Neural progenitor cell (in vitro differentiated cells): ENCODE results near the gene UGT1A3.

ENCODE experiments used
- CTCF ChIP-seq: fragments of 200-600 bp; sonication (generic); IDR thresholded peaks from 2 replicates; pipeline ENCODE4 v1.5.1; 2017; ENCODE audit warnings: antibody characterized with exemption, mild to moderate bottlenecking
- EZH2 ChIP-seq: fragments of 200-600 bp; sonication (generic); IDR thresholded peaks from 2 replicates; pipeline ENCODE4 v1.6.1; 2017; ENCODE audit warnings: antibody characterized with exemption, mild to moderate bottlenecking, moderate library complexity
- EZH2phosphoT487 ChIP-seq: fragments of 200-600 bp; sonication (generic); IDR thresholded peaks from 2 replicates; pipeline ENCODE4 v1.6.1; 2017; ENCODE audit warnings: antibody characterized with exemption

DNA sequence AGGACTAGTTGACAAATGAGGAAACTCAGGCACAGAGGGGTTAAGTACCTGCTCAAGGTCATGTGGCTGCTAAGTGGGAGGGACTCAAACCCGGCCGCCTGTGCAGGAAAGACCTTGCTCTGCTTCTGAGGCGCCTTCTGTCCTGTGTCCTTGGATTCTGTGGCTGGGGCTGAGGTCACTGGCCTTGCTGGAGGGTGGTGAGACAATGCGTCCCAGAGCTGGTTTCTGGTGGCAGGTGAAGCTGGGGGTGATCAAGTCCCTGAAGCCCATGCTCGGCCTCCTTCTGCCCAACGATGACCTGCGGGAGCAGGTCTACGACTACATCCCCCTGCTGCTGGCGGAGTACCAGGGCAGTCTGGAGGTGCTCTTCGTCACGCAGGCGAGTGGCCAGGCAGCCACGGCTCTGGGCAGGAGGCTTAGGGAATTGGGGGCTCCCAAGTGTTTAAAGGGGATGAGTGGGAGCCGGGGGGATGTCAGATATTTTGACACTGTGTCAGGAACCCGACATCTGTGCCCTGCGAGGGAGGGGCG, 65.4 kb downstream of the UGT1A3 start:
- TF ChIP-seq EZH2 (no peak), CTCF (no peak), EZH2phosphoT487 (no peak)
